ENCODE results near the gene TNXB.
"Not testable (repeated sequence)": the region's sequence is repeated elsewhere in the genome, so short reads cannot be mapped to it uniquely, and the experiment has no call there.

The TNXB gene

GRCh38 chr6:32113386-32114352, 4.5 kb upstream of the TNXB start:
- no peak for DNase-seq (ENCODE audit: low read depth in 2 of 2, low spot score in 1 of 2)

- no peak for DNase-seq (ENCODE audit: low read depth in 2 of 2, low spot score in 1 of 2)
Measured at GRCh38 chr6:32112431-32112980, 3.4 kb upstream of the TNXB start.

GRCh38 chr6:32111424-32112066, 2.4 kb upstream of the TNXB start:
- no peak for DNase-seq (ENCODE audit: low read depth in 2 of 2, low spot score in 1 of 2)

GRCh38 chr6:32110632-32111031, 1.5 kb upstream of the TNXB start:
- DNase-seq (ENCODE audit: low read depth in 2 of 2, low spot score in 1 of 2) = no peak

- no peak for DNase-seq (ENCODE audit: low read depth in 2 of 2, low spot score in 1 of 2)
Measured at GRCh38 chr6:32109765-32110160, 625 bp upstream of the TNXB start.

- DNase-seq (ENCODE audit: low read depth in 2 of 2, low spot score in 1 of 2) = no peak
Measured at GRCh38 chr6:32108727-32109113, 418 bp downstream of the TNXB start.

GRCh38 chr6:32108094-32108627, 977 bp downstream of the TNXB start:
- no peak for DNase-seq (ENCODE audit: low read depth in 2 of 2, low spot score in 1 of 2)

- no peak for DNase-seq (ENCODE audit: low read depth in 2 of 2, low spot score in 1 of 2)
Measured at GRCh38 chr6:32107406-32107805, 1.7 kb downstream of the TNXB start.

- DNase-seq (ENCODE audit: low read depth in 2 of 2, low spot score in 1 of 2) = no peak
Measured at GRCh38 chr6:32105433-32105832, 3.7 kb downstream of the TNXB start.

GRCh38 chr6:32102255-32102654, 6.9 kb downstream of the TNXB start:
- DNase-seq (ENCODE audit: low read depth in 2 of 2, low spot score in 1 of 2) = no peak

GRCh38 chr6:32100251-32100650, 8.9 kb downstream of the TNXB start:
- DNase-seq (ENCODE audit: low read depth in 2 of 2, low spot score in 1 of 2) = not testable (repeated sequence)

- DNase-seq (ENCODE audit: low read depth in 2 of 2, low spot score in 1 of 2) = no peak
Measured at GRCh38 chr6:32097364-32097763, 11.8 kb downstream of the TNXB start.

GRCh38 chr6:32096394-32097258, 12.5 kb downstream of the TNXB start:
- no peak for DNase-seq (ENCODE audit: low read depth in 2 of 2, low spot score in 1 of 2)

GRCh38 chr6:32096087-32096393, 13.1 kb downstream of the TNXB start:
- DNase-seq (ENCODE audit: low read depth in 2 of 2, low spot score in 1 of 2) = no peak

- DNase-seq (ENCODE audit: low read depth in 2 of 2, low spot score in 1 of 2) = no peak
Measured at GRCh38 chr6:32095338-32096086, 13.6 kb downstream of the TNXB start.

- DNase-seq (ENCODE audit: low read depth in 2 of 2, low spot score in 1 of 2) = no peak
Measured at GRCh38 chr6:32092760-32093497, 16.2 kb downstream of the TNXB start.

GRCh38 chr6:32089082-32089828, 19.9 kb downstream of the TNXB start:
- no peak for DNase-seq (ENCODE audit: low read depth in 2 of 2, low spot score in 1 of 2)

GRCh38 chr6:32088487-32089049, 20.6 kb downstream of the TNXB start:
- no peak for DNase-seq (ENCODE audit: low read depth in 2 of 2, low spot score in 1 of 2)
